K562 (cell line): ENCODE measurements around the gene ZMYND8. TPM values are rescaled to one million over a fixed set of nuclear protein-coding genes. Genes with fewer than 3 reads are reported as not detected.

Source experiments
- CEBPG ChIP-seq, 3 experiments: fragments of 200-800 bp in 1 of 3; sonication (Bioruptor generic) in 1 of 3; sonication (generic) in 1 of 3; formaldehyde crosslinking in 1 of 3; IDR thresholded peaks in 2 of 3; conservative IDR thresholded peaks in 1 of 3; 2 replicates each; pipeline versions ENCODE4 v1.6.1 to v1.8.0; 2016 to 2022; ENCODE audit warnings: missing compliant biosample characterization in 2 of 3, missing genetic modification characterization in 2 of 3, mild to moderate bottlenecking in 1 of 3, missing genetic modification reagents in 1 of 3
- CHCHD3 ChIP-seq: fragments of 250-450 bp; sonication (Bioruptor Pico); IDR thresholded peaks from 2 replicates; pipeline ENCODE4 v2.1.2; 2022; ENCODE audit warnings: mild to moderate bottlenecking
- GTF2A2 ChIP-seq: IDR thresholded peaks from 2 replicates; pipeline ENCODE4 v1.6.1; 2016; ENCODE audit warnings: mild to moderate bottlenecking, missing genetic modification characterization, missing compliant biosample characterization
- GTF2F1 ChIP-seq: IDR thresholded peaks from 2 replicates; pipeline ENCODE4 v1.6.1; 2011; ENCODE audit warnings: low read depth, low read length, improper control_type of control experiment
- MCM3 ChIP-seq: fragments of 450-650 bp; IDR thresholded peaks from 2 replicates; pipeline ENCODE4 v1.6.1; 2016
- MEF2D ChIP-seq: conservative IDR thresholded peaks from 2 replicates; pipeline ENCODE4 v1.6.1; 2016; ENCODE audit warnings: low read depth, missing genetic modification characterization, missing compliant biosample characterization
- NRF1 ChIP-seq, 2 experiments: fragments of 450-650 bp; IDR thresholded peaks in 1 of 2; conservative IDR thresholded peaks in 1 of 2; 2 replicates each; pipeline ENCODE4 v1.6.1; 2014; ENCODE audit warnings: mild to moderate bottlenecking in 2 of 2
- OTX1 ChIP-seq: fragments of 450-650 bp; formaldehyde crosslinking; IDR thresholded peaks from 2 replicates; pipeline ENCODE4 v1.4.0; 2022; ENCODE audit warnings: mild to moderate bottlenecking
- PML ChIP-seq: IDR thresholded peaks from 2 replicates; pipeline ENCODE4 v1.6.1; 2012; ENCODE audit warnings: low read length, inconsistent platforms
- SAFB ChIP-seq: fragments of 200-400 bp; formaldehyde crosslinking; IDR thresholded peaks from 2 replicates; pipeline ENCODE4 v1.6.1; 2017; ENCODE audit warnings: low read depth, low read length, borderline replicate concordance
- SIRT6 ChIP-seq: IDR thresholded peaks from one replicate; pipeline ENCODE4 v1.6.1; 2012; ENCODE audit warnings: low read depth, mild to moderate bottlenecking, control low read depth, inconsistent platforms, low read length, moderate library complexity
- SIX5 ChIP-seq, 2 experiments: IDR thresholded peaks; 2 replicates each; pipeline ENCODE4 v1.6.1; 2011; ENCODE audit warnings: low read length in 2 of 2, borderline replicate concordance in 1 of 2, low read depth in 1 of 2, mild to moderate bottlenecking in 1 of 2, moderate library complexity in 1 of 2; ENCODE audit not compliant: insufficient read depth in 1 of 2
- SMARCE1 ChIP-seq: fragments of 450-650 bp; IDR thresholded peaks from 2 replicates; pipeline ENCODE4 v1.7.1; 2016; ENCODE audit warnings: mild to moderate bottlenecking
- SRSF1 ChIP-seq: fragments of 200-400 bp; formaldehyde crosslinking; IDR thresholded peaks from 2 replicates; pipeline ENCODE4 v1.6.1; 2017; ENCODE audit warnings: mild to moderate bottlenecking, low read depth, low read length, moderate library complexity
- TBP ChIP-seq: optimal IDR thresholded peaks from 2 replicates; pipeline ENCODE3; 2011; ENCODE audit warnings: low read depth, low read length, improper control_type of control experiment
- TSC22D4 ChIP-seq: fragments of 450-650 bp; IDR thresholded peaks from 2 replicates; pipeline ENCODE4 v1.6.1; 2016; ENCODE audit warnings: missing genetic modification characterization, missing biosample characterization, control low read depth
- YBX1 ChIP-seq: fragments of 450-650 bp; IDR thresholded peaks from 2 replicates; pipeline ENCODE4 v1.7.1; 2016; ENCODE audit warnings: mild to moderate bottlenecking
- ZKSCAN1 ChIP-seq: fragments of 150-350 bp; IDR thresholded peaks from 2 replicates; pipeline ENCODE4 v1.6.1; 2016; ENCODE audit warnings: low read depth, low read length
- ZNF644 ChIP-seq: fragments of 200-800 bp; sonication (Bioruptor generic); IDR thresholded peaks from 2 replicates; pipeline ENCODE4 v1.6.1; 2016; ENCODE audit warnings: low read depth, missing genetic modification characterization, missing compliant biosample characterization
- polyA plus RNA-seq, 8 experiments: library from polyadenylated mRNA; depleted of rRNA in 4 of 8; stranded (reverse) in 5 of 8; unstranded in 3 of 8; fragments of >200 nt; fragmentation: Nextera tagmentation in 2 of 8; fragmentation: Illumina TruSeq in 1 of 8; extraction: Ambion mirVana in 2 of 8; extraction: Trizol in 1 of 8; gene quantifications; 2 replicates each; pipeline versions ENCODE4 v1.2.1 to v1.2.3, GENCODE V29; 2011 to 2014; ENCODE audit warnings: inconsistent platforms in 1 of 8, missing spikeins in 1 of 8
- total RNA-seq, 7 experiments: library from RNA; depleted of rRNA in 6 of 7; stranded (reverse); fragments of >200 nt in 6 of 7; fragmentation: Illumina TruSeq in 2 of 7; extraction: Trizol in 2 of 7; gene quantifications; 2 replicates each; pipeline versions ENCODE4 v1.2.1 to v1.2.3, GENCODE V29; 2011 to 2021; ENCODE audit warnings: low replicate concordance in 1 of 7
- TF ChIP-seq, protein P1 (sequence below): fragments of 450-650 bp; conservative IDR thresholded peaks from 2 replicates; pipeline ENCODE4 v1.6.1; 2016; ENCODE audit warnings: missing genetic modification characterization, low read depth, mild to moderate bottlenecking, control low read depth, missing compliant biosample characterization
- TF ChIP-seq, protein P2 (sequence below): fragments of 250-450 bp; sonication (Bioruptor Pico); IDR thresholded peaks from 2 replicates; pipeline ENCODE4 v1.4.0; 2020; ENCODE audit warnings: borderline replicate concordance
- TF ChIP-seq, protein P3 (sequence below): fragments of 200-800 bp; sonication (Bioruptor generic); IDR thresholded peaks from 2 replicates; pipeline ENCODE4 v1.6.1; 2017; ENCODE audit warnings: missing genetic modification characterization, missing compliant biosample characterization

ZMYND8 gene
- total and polyA plus RNA-seq, 9 of the 15 experiments (the other 6 are each of a cell fraction or from before 2014, with no cell fraction given) = 31.8 to 148 (median 71.9) TPM

DNA sequence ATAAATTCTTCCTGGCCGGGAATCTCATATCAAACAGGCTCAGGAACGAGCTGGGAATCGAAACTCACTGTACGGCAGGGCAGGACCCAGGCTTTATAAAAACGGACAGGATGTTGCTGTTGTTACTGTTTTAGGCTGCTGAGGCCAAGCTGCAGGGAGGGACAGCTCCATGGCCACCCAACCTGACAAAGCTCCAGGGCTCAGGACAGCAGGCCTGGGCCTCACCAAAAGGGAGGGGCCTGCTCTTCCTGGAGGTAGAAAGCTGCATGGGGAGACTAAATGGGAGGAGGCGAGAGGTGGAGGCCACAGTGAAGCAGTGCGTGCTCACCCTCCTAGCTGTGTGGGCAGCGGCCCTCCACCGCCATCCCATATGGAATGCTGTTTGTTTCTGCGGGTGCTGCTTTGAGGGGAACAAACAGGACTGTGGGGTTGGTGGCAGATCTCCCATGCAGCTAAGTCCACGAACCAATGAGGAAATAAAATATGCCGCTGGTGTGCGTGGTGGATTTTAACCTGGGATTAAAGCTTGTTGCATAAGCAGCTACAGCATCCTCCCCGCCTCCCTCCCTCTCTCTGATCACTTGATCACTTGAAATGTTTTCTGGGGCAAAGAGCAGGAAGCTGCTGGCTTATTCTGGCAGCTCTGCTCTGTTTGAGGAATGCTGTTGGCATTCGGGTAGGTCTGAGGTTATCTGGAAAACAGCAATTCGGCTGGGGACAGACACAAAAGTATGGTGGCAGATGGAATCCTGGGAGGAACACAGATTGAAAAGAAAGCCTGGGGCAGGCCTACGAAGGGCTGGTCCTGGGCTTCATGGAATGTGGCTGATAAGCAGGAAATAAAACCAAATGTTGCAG is 2.4 kb upstream of the ZMYND8 start (continued):
- TF ChIP-seq, protein P1, sequence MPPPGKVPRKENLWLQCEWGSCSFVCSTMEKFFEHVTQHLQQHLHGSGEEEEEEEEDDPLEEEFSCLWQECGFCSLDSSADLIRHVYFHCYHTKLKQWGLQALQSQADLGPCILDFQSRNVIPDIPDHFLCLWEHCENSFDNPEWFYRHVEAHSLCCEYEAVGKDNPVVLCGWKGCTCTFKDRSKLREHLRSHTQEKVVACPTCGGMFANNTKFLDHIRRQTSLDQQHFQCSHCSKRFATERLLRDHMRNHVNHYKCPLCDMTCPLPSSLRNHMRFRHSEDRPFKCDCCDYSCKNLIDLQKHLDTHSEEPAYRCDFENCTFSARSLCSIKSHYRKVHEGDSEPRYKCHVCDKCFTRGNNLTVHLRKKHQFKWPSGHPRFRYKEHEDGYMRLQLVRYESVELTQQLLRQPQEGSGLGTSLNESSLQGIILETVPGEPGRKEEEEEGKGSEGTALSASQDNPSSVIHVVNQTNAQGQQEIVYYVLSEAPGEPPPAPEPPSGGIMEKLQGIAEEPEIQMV = 0 out of 2 replicates have a peak, but pooled peaks have one; percentile 37
- TF ChIP-seq PML (0 out of 2 replicates have a peak, but pooled peaks have one; percentile 32), CEBPG (CRISPR knock-in tag; IDR thresholded peaks at IDR 0.05) (peak; percentile 87), CEBPG (tag; conservative IDR thresholded peaks at IDR 0.05 in 1 of 2, IDR thresholded peaks at IDR 0.05 in 1 of 2) (peak; percentile 71 to 85), GTF2A2 (tag) (peak; percentile 52; the same call in 1 of the 2 replicates), SRSF1 (no peak), SIX5 (IDR thresholded peaks at IDR 0.05; ENCODE audit: borderline replicate concordance in 1 of 2, insufficient read depth in 1 of 2, low read depth in 1 of 2, low read length in 2 of 2) (no peak), ZNF644 (0 out of 2 replicates have a peak, but pooled peaks have one; percentile 31), OTX1 (CRISPR knock-in tag) (no peak), SIRT6 (no peak), CHCHD3 (no peak), TSC22D4 (no peak), SAFB (no peak), MEF2D (tag) (peak; percentile 50; the same call in 1 of the 2 replicates), ZKSCAN1 (no peak), TBP (peak; percentile 51), SMARCE1 (peak; percentile 66; the same call in 1 of the 2 replicates), NRF1 (conservative IDR thresholded peaks at IDR 0.05 in 1 of 2, IDR thresholded peaks at IDR 0.05 in 1 of 2) (peak in 1 of 2 experiments; percentile 58; a peak in 2 of 4 replicates), YBX1 (no peak), MCM3 (no peak), GTF2F1 (peak; percentile 27; the same call in 1 of the 2 replicates)
- TF ChIP-seq, protein P2, sequence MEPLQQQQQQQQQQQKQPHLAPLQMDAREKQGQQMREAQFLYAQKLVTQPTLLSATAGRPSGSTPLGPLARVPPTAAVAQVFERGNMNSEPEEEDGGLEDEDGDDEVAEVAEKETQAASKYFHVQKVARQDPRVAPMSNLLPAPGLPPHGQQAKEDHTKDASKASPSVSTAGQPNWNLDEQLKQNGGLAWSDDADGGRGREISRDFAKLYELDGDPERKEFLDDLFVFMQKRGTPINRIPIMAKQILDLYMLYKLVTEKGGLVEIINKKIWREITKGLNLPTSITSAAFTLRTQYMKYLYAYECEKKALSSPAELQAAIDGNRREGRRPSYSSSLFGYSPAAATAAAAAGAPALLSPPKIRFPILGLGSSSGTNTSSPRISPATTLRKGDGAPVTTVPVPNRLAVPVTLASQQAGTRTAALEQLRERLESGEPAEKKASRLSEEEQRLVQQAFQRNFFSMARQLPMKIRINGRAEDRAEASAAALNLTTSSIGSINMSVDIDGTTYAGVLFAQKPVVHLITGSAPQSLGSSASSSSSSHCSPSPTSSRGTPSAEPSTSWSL (CRISPR knock-in tag) = no peak
- TF ChIP-seq, protein P3, sequence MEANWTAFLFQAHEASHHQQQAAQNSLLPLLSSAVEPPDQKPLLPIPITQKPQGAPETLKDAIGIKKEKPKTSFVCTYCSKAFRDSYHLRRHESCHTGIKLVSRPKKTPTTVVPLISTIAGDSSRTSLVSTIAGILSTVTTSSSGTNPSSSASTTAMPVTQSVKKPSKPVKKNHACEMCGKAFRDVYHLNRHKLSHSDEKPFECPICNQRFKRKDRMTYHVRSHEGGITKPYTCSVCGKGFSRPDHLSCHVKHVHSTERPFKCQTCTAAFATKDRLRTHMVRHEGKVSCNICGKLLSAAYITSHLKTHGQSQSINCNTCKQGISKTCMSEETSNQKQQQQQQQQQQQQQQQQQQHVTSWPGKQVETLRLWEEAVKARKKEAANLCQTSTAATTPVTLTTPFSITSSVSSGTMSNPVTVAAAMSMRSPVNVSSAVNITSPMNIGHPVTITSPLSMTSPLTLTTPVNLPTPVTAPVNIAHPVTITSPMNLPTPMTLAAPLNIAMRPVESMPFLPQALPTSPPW = no peak
